Spleen (tissue), 11 donors: ENCODE data around the gene RNGTT. TPM values are rescaled to one million over a fixed set of nuclear protein-coding genes. Genes with fewer than 3 reads are reported as not detected.

ENCODE experiments used
- DNase-seq: peaks from one replicate; pipeline ENCODE4 v3.0.0-alpha.2; 2020
- H3K27ac ChIP-seq, 8 donors: fragments of 200-600 bp; sonication (generic) in 7 of 8; 1 replicate in 4 of 8; 2 replicates in 4 of 8; pipeline versions ENCODE4 v1.5.0 to v1.8.0; 2016 to 2021; ENCODE audit warnings: inconsistent platforms in 4 of 8, mild to moderate bottlenecking in 4 of 8, moderate library complexity in 1 of 8
- H3K27me3 ChIP-seq, 7 donors: fragments of 200-600 bp; sonication (generic) in 6 of 7; replicated peaks in 1 of 7; 1 replicate in 4 of 7; 2 replicates in 3 of 7; pipeline versions ENCODE4 v1.5.0 to v1.8.0; 2016 to 2021; ENCODE audit warnings: inconsistent platforms in 3 of 7, mild to moderate bottlenecking in 1 of 7
- H3K36me3 ChIP-seq, 6 donors: fragments of 200-600 bp; sonication (generic) in 5 of 6; 1 replicate in 4 of 6; 2 replicates in 2 of 6; pipeline versions ENCODE4 v1.5.0 to v1.8.0; 2016 to 2021; ENCODE audit warnings: inconsistent platforms in 2 of 6
- H3K4me1 ChIP-seq, 6 donors: fragments of 200-600 bp; sonication (generic) in 5 of 6; 1 replicate in 3 of 6; 2 replicates in 3 of 6; pipeline versions ENCODE4 v1.5.0 to v1.8.0; 2016 to 2021; ENCODE audit warnings: inconsistent platforms in 3 of 6
- H3K4me3 ChIP-seq, 8 donors: fragments of 200-600 bp; sonication (generic) in 7 of 8; 1 replicate in 4 of 8; 2 replicates in 4 of 8; pipeline versions ENCODE4 v1.5.0 to v1.8.0; 2016 to 2021; ENCODE audit warnings: inconsistent platforms in 4 of 8, mild to moderate bottlenecking in 4 of 8, moderate library complexity in 2 of 8
- H3K9me3 ChIP-seq, 8 donors: fragments of 200-600 bp; sonication (generic) in 7 of 8; 1 replicate in 4 of 8; 2 replicates in 4 of 8; pipeline versions ENCODE4 v1.5.0 to v1.8.0; 2016 to 2021; ENCODE audit warnings: inconsistent platforms in 4 of 8
- CTCF ChIP-seq, 11 experiments: fragments of 200-600 bp in 7 of 11; fragments of 450-650 bp in 4 of 11; sonication (generic) in 4 of 11; IDR thresholded peaks in 8 of 11; conservative IDR thresholded peaks in 3 of 11; 1 replicate in 7 of 11; 2 replicates in 4 of 11; pipeline versions ENCODE4 v1.4.0 to v1.8.0; 2016 to 2021; ENCODE audit warnings: antibody characterized with exemption in 11 of 11, inconsistent platforms in 4 of 11, mild to moderate bottlenecking in 1 of 11
- POLR2A ChIP-seq, 3 donors: fragments of 450-650 bp; IDR thresholded peaks; one replicate each; pipeline ENCODE4 v1.5.1; 2017; ENCODE audit warnings: antibody characterized with exemption in 3 of 3, mild to moderate bottlenecking in 1 of 3
- POLR2AphosphoS5 ChIP-seq, 3 donors: sonication (generic); formaldehyde crosslinking; IDR thresholded peaks; one replicate each; pipeline ENCODE4 v1.5.1; 2017; ENCODE audit warnings: antibody characterized with exemption in 3 of 3
- WGBS, 5 donors: extraction: QIAGEN DNeasy Blood & Tissue Kit in 3 of 5; methylation state at CpG; one replicate each; pipeline versions ENCODE4 v1.1.5 to v1.1.7; 2013 to 2018; 5-methylcytosine and 5-hydroxymethylcytosine counted together
- intact Hi-C: fragments of 100-400 bp; cut with DNase I; formaldehyde crosslinking; loops from one replicate; pipeline ENCODE4 v1.15.0; 2023; ENCODE audit warnings: low total_unique reads
- polyA plus RNA-seq, 3 donors: library from polyadenylated mRNA; stranded (reverse); fragments of 200-250 nt; gene quantifications; one replicate each; pipeline ENCODE4 v1.2.1, GENCODE V29; 2013
- total RNA-seq, 7 donors: library from RNA; depleted of rRNA in 3 of 7; stranded (reverse); fragments of >200 nt in 3 of 7; fragmentation: NEBNext Ultra II Directional in 4 of 7; extraction: Animal tissue kit (Norgen Biotek cat#: 25700) in 4 of 7; gene quantifications; one replicate each; pipeline versions ENCODE4 v1.1.0 to v1.2.1, GENCODE V29; 2016 to 2021
- donor health status: healthy with polysubstance abuse.
- donor health status: DM: no; HTN: no; CAD: no; lungs with moderate emphysema.
- donor health status: DM: no; HTN: no; CAD: no.
- donor health status: Bipolar disorder and iron deficiency.
- donor health status: healthy.
- donor health status: DM: no; HTN: no; CAD: no.
- donor health status: DM: yes; HTN: yes; CAD: no.

Gene RNGTT
- total and polyA plus RNA-seq, 10 donors = 9.4 to 27.1 (median 17.6) TPM

DNA sequence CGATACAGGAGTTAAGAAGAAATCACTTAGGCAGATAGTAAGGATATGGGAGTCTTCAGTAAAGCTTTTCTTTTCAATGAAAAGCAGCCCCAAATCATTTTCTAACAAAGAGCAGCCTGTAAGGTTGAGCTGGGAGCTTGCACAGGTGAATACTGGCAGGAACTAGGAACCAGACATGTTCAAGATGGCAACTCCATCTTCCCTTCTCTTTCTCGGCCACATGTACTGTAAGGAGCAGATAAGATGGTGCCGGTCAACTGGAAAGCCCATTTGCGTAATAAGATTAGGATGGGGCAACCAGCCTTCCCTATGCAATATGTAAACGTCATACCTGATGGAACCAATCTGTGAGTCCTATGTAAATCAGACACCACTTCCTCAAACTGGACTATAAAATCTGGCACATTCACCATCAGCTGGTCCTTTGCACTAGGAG lies 46.2 kb upstream of the RNGTT start:
- Histone ChIP-seq H3K27ac (peak overlapping the region in 2 of 8 donors; percentile 40), H3K4me1 (peaks cover 0 to 26% (median 15%) of the 10 kb centered on the region in 6 donors), H3K27me3 (no peaks in the 10 kb centered on the region), H3K9me3 (no peaks in the 10 kb centered on the region), H3K4me3 (no peak overlapping the region), H3K36me3 (no peaks in the 10 kb centered on the region)
- no peak for DNase-seq
- 61 to 92% (median 76%) methylated on average over 5 of the region's 5 CpGs for WGBS, 5 donors
- peak in 1 of 3 donors; percentile 40 for TF ChIP-seq POLR2AphosphoS5 (IDR thresholded peaks at IDR 0.05)
- TF ChIP-seq POLR2A (IDR thresholded peaks at IDR 0.05) = no peak
- intact Hi-C loops = no loop called here

DNA sequence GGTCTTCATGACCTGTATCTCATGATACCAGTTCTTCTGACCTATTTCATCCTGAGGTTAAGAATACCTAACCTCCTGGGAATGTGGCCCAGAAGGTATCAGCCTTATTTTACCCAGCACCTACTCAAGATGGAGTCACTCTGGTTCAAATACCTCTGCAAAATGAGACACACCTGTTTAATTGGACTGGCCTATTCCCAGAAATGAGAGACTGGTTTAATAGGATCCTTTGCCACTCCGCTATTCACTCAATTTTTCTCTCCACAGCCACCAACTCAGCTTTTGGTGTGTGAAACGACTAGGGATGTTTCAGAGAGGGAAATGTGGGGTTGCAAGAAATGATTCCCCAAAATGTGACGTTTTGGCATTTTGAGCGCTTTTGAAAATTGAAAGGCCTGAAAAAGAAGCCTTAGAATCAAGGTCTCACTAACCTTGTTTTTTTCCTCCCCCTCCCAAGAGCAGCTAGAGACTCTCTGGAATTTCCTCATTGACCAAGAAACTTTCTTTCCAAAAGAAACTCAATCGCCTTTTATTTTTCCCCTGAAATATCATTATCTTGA lies 45.5 kb upstream of the RNGTT start:
- Histone ChIP-seq H3K27ac (peak overlapping the region in 2 of 8 donors; percentile 51 to 58), H3K9me3 (no peaks in the 10 kb centered on the region), H3K36me3 (no peaks in the 10 kb centered on the region), H3K27me3 (no peaks in the 10 kb centered on the region), H3K4me3 (no peak overlapping the region), H3K4me1 (peaks cover 0 to 26% (median 15%) of the 10 kb centered on the region in 6 donors)
- whole genome bisulfite sequencing, 5 donors = 86 to 94% (median 91%) methylated on average over 5 of the region's 5 CpGs
- DNase-seq = no peak
- intact Hi-C loops = no loop called here
- TF ChIP-seq POLR2A (IDR thresholded peaks at IDR 0.05) = no peak
- no peak for TF ChIP-seq CTCF (IDR thresholded peaks at IDR 0.05 in 8 of 11, conservative IDR thresholded peaks at IDR 0.05 in 3 of 11)
- TF ChIP-seq POLR2AphosphoS5 (IDR thresholded peaks at IDR 0.05) = no peak

GRCh38 chr6:89008001-89008814 lies 44.8 kb upstream of the RNGTT start:
- H3K36me3 ChIP-seq = no peaks in the 10 kb centered on the region
- intact Hi-C loops = no loop called here
- TF ChIP-seq CTCF (IDR thresholded peaks at IDR 0.05 in 8 of 11, conservative IDR thresholded peaks at IDR 0.05 in 3 of 11) (no peak), POLR2AphosphoS5 (IDR thresholded peaks at IDR 0.05) (no peak), POLR2A (IDR thresholded peaks at IDR 0.05) (no peak)
- H3K4me3 ChIP-seq = peak overlapping the region in 3 of 8 donors; percentile 9 to 47 (median 21)
- no peaks in the 10 kb centered on the region for H3K27me3 ChIP-seq
- no peak for DNase-seq
- H3K4me1 ChIP-seq = peaks cover 0 to 26% (median 15%) of the 10 kb centered on the region in 6 donors
- no peaks in the 10 kb centered on the region for H3K9me3 ChIP-seq
- WGBS, 5 donors = 51 to 64% (median 53%) methylated on average over 8 of the region's 8 CpGs
- peak overlapping the region in 6 of 8 donors; percentile 35 to 58 (median 53) for H3K27ac ChIP-seq

DNA sequence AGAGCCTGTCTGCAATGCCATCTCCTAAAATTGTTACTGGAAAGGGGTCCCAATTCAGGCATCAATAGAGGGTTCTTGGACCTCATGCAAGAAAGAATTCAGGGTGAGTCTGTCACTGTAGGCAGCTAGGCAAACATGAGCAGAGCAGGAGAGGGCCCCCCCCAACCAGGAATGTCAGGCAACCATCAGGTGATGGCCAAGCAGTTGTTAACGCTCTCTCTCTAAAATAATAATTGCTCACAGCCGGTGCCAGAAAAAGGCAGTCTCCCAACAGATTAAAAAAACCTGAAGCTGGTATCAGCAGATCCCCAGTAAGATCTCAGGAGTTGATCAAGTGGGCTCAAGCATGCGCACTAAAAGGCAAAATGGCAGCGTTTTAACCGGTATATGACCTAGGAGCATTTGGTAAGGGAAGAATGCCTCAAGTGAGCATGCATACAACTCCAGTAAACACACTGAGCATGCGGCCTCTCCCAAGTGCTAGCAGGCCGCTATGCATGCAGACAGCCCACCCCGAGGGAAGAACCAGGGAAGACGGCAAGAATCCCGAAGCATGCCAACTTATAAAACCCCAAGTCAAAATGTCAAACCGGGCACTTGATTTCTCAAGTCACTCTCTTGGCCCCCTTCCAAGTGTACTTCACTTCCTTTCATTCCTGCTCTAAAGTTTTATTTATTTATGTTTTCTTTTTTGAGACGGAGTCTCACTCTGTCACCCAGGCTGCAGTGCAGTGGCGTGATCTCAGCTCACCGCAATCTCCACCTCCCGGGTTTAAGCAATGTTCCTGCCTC lies 44.0 kb upstream of the RNGTT start:
- Histone ChIP-seq H3K4me3 (peak overlapping the region in 2 of 8 donors; percentile 21 to 47), H3K27me3 (no peaks in the 10 kb centered on the region), H3K9me3 (no peaks in the 10 kb centered on the region), H3K27ac (peak overlapping the region in 5 of 8 donors; percentile 35 to 58 (median 55)), H3K36me3 (no peaks in the 10 kb centered on the region), H3K4me1 (peaks cover 0 to 26% (median 15%) of the 10 kb centered on the region in 6 donors)
- WGBS, 5 donors = 54 to 69% (median 56%) methylated on average over 15 of the region's 15 CpGs
- no peak for TF ChIP-seq POLR2A (IDR thresholded peaks at IDR 0.05)
- TF ChIP-seq CTCF (IDR thresholded peaks at IDR 0.05 in 8 of 11, conservative IDR thresholded peaks at IDR 0.05 in 3 of 11) = no peak
- TF ChIP-seq POLR2AphosphoS5 (IDR thresholded peaks at IDR 0.05) = no peak
- DNase-seq = no peak
- intact Hi-C loops = no loop called here
